ENCODE results near the gene SNCAIP. TPM values are rescaled to one million over a fixed set of nuclear protein-coding genes. Genes with fewer than 3 reads are reported as not detected.

Gene SNCAIP
- total and polyA plus RNA-seq, 2 experiments from 2014 or later, result 6.1 to 11.9 TPM

DNA sequence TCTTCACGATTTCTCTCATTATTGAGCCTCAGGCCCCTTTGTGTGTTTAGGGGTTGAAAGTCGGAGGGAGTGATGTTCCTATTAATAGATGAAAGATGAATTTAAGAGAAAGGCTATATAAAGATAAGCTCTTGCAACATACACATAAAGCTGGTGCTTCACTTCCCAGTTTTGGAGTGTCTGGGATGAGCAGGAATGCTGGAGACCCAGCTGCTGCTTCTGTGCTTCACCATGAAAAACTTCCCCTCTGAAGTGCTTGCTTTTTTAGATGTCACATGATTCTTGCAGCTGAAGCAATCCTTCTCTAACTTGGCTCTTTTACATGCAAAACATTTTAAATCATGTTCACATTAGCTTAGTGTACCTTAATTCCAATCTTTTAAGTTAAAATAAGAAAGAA is 19.7 kb upstream of the SNCAIP start:
- Mint-ChIP-seq H3K27me3 (ENCODE audit: insufficient read depth, low read depth, poor library complexity) (no peaks in the 10 kb centered on the region), H3K4me1 (peaks cover 26% of the 10 kb centered on the region), H3K27ac (no peak overlapping the region), H3K9me3 (peaks cover 5% of the 10 kb centered on the region; the same call in 2 of the 3 replicates), H3K4me3 (no peak overlapping the region), H3K36me3 (ENCODE audit: low read depth) (peaks cover 5% of the 10 kb centered on the region; the same call in 1 of the 3 replicates)
- Histone ChIP-seq H3K36me3 (ENCODE audit: insufficient read depth) (no peaks in the 10 kb centered on the region), H3K27ac (ENCODE audit: low read depth) (no peak overlapping the region), H3K4me3 (no peak overlapping the region), H3K79me2 (replicated peaks; ENCODE audit: insufficient read depth) (no peaks in the 10 kb centered on the region), H3F3A (replicated peaks; ENCODE audit: low read depth) (no peaks in the 10 kb centered on the region), H3K4me1 (ENCODE audit: insufficient read depth) (peaks cover 41% of the 10 kb centered on the region), H3K9me2 (ENCODE audit: insufficient read depth) (no peaks in the 10 kb centered on the region), H4K20me1 (replicated peaks; ENCODE audit: insufficient read depth) (no peaks in the 10 kb centered on the region), H3K27me3 (ENCODE audit: insufficient read depth) (no peaks in the 10 kb centered on the region), H3K4me2 (peak overlapping the region; percentile 21; the same call in 1 of the 2 replicates), H2AFZ (no peak overlapping the region)
- no peak for ATAC-seq
- no peak for DNase-seq (ENCODE audit: low spot score)
- TF ChIP-seq, protein P1, sequence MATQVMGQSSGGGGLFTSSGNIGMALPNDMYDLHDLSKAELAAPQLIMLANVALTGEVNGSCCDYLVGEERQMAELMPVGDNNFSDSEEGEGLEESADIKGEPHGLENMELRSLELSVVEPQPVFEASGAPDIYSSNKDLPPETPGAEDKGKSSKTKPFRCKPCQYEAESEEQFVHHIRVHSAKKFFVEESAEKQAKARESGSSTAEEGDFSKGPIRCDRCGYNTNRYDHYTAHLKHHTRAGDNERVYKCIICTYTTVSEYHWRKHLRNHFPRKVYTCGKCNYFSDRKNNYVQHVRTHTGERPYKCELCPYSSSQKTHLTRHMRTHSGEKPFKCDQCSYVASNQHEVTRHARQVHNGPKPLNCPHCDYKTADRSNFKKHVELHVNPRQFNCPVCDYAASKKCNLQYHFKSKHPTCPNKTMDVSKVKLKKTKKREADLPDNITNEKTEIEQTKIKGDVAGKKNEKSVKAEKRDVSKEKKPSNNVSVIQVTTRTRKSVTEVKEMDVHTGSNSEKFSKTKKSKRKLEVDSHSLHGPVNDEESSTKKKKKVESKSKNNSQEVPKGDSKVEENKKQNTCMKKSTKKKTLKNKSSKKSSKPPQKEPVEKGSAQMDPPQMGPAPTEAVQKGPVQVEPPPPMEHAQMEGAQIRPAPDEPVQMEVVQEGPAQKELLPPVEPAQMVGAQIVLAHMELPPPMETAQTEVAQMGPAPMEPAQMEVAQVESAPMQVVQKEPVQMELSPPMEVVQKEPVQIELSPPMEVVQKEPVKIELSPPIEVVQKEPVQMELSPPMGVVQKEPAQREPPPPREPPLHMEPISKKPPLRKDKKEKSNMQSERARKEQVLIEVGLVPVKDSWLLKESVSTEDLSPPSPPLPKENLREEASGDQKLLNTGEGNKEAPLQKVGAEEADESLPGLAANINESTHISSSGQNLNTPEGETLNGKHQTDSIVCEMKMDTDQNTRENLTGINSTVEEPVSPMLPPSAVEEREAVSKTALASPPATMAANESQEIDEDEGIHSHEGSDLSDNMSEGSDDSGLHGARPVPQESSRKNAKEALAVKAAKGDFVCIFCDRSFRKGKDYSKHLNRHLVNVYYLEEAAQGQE (IDR thresholded peaks at IDR 0.05; ENCODE audit: unreplicated experiment), result no peak
- no peak for TF ChIP-seq ZNF331 (CRISPR knock-in tag; IDR thresholded peaks at IDR 0.05; ENCODE audit: low read depth)

DNA sequence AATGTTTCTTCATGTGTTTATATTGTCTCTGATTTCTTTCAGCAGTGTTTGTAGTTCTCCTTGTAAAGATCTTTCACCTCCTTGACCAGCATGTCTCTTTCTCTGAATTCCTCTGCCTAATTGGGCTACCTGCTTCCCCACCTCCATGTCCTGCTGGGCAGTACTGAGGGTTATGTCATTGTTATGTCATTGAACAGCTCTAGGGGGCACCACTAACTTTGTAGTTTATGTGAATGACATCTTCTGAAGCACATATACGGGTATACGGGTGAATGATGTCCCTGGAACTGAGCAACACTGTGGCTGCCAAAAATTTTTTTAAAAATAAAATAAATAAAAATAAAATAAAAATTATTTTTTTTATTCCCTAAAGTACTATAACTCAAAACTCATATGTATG is 16.9 kb upstream of the SNCAIP start:
- no peak overlapping the region for H3K4me3 Mint-ChIP-seq
- no peak overlapping the region for H3K4me3 ChIP-seq
- DNase-seq (ENCODE audit: low spot score), result peak; percentile 88
- peaks cover 5% of the 10 kb centered on the region; the same call in 1 of the 3 replicates for H3K36me3 Mint-ChIP-seq (ENCODE audit: low read depth)
- H3F3A ChIP-seq (replicated peaks; ENCODE audit: low read depth), result no peaks in the 10 kb centered on the region
- no peaks in the 10 kb centered on the region for H3K27me3 ChIP-seq (ENCODE audit: insufficient read depth)
- no peak overlapping the region for H2AFZ ChIP-seq
- H3K4me1 Mint-ChIP-seq, result peaks cover 28% of the 10 kb centered on the region
- peak; percentile 77 for ATAC-seq
- H3K79me2 ChIP-seq (replicated peaks; ENCODE audit: insufficient read depth), result no peaks in the 10 kb centered on the region
- H3K9me2 ChIP-seq (ENCODE audit: insufficient read depth), result no peaks in the 10 kb centered on the region
- H3K36me3 ChIP-seq (ENCODE audit: insufficient read depth), result no peaks in the 10 kb centered on the region
- H4K20me1 ChIP-seq (replicated peaks; ENCODE audit: insufficient read depth), result no peaks in the 10 kb centered on the region
- peaks cover 42% of the 10 kb centered on the region for H3K4me1 ChIP-seq (ENCODE audit: insufficient read depth)
- no peak overlapping the region for H3K27ac Mint-ChIP-seq
- peaks cover 5% of the 10 kb centered on the region; the same call in 2 of the 3 replicates for H3K9me3 Mint-ChIP-seq
- no peaks in the 10 kb centered on the region for H3K27me3 Mint-ChIP-seq (ENCODE audit: insufficient read depth, low read depth, poor library complexity)
- H3K4me2 ChIP-seq, result no peak overlapping the region
- no peak overlapping the region for H3K27ac ChIP-seq (ENCODE audit: low read depth)
- TF ChIP-seq, protein P2, sequence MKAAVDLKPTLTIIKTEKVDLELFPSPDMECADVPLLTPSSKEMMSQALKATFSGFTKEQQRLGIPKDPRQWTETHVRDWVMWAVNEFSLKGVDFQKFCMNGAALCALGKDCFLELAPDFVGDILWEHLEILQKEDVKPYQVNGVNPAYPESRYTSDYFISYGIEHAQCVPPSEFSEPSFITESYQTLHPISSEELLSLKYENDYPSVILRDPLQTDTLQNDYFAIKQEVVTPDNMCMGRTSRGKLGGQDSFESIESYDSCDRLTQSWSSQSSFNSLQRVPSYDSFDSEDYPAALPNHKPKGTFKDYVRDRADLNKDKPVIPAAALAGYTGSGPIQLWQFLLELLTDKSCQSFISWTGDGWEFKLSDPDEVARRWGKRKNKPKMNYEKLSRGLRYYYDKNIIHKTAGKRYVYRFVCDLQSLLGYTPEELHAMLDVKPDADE (IDR thresholded peaks at IDR 0.05), result no peak
- TF ChIP-seq STAT1 (IDR thresholded peaks at IDR 0.05; ENCODE audit: unreplicated experiment), result no peak
- TF ChIP-seq, protein P3, sequence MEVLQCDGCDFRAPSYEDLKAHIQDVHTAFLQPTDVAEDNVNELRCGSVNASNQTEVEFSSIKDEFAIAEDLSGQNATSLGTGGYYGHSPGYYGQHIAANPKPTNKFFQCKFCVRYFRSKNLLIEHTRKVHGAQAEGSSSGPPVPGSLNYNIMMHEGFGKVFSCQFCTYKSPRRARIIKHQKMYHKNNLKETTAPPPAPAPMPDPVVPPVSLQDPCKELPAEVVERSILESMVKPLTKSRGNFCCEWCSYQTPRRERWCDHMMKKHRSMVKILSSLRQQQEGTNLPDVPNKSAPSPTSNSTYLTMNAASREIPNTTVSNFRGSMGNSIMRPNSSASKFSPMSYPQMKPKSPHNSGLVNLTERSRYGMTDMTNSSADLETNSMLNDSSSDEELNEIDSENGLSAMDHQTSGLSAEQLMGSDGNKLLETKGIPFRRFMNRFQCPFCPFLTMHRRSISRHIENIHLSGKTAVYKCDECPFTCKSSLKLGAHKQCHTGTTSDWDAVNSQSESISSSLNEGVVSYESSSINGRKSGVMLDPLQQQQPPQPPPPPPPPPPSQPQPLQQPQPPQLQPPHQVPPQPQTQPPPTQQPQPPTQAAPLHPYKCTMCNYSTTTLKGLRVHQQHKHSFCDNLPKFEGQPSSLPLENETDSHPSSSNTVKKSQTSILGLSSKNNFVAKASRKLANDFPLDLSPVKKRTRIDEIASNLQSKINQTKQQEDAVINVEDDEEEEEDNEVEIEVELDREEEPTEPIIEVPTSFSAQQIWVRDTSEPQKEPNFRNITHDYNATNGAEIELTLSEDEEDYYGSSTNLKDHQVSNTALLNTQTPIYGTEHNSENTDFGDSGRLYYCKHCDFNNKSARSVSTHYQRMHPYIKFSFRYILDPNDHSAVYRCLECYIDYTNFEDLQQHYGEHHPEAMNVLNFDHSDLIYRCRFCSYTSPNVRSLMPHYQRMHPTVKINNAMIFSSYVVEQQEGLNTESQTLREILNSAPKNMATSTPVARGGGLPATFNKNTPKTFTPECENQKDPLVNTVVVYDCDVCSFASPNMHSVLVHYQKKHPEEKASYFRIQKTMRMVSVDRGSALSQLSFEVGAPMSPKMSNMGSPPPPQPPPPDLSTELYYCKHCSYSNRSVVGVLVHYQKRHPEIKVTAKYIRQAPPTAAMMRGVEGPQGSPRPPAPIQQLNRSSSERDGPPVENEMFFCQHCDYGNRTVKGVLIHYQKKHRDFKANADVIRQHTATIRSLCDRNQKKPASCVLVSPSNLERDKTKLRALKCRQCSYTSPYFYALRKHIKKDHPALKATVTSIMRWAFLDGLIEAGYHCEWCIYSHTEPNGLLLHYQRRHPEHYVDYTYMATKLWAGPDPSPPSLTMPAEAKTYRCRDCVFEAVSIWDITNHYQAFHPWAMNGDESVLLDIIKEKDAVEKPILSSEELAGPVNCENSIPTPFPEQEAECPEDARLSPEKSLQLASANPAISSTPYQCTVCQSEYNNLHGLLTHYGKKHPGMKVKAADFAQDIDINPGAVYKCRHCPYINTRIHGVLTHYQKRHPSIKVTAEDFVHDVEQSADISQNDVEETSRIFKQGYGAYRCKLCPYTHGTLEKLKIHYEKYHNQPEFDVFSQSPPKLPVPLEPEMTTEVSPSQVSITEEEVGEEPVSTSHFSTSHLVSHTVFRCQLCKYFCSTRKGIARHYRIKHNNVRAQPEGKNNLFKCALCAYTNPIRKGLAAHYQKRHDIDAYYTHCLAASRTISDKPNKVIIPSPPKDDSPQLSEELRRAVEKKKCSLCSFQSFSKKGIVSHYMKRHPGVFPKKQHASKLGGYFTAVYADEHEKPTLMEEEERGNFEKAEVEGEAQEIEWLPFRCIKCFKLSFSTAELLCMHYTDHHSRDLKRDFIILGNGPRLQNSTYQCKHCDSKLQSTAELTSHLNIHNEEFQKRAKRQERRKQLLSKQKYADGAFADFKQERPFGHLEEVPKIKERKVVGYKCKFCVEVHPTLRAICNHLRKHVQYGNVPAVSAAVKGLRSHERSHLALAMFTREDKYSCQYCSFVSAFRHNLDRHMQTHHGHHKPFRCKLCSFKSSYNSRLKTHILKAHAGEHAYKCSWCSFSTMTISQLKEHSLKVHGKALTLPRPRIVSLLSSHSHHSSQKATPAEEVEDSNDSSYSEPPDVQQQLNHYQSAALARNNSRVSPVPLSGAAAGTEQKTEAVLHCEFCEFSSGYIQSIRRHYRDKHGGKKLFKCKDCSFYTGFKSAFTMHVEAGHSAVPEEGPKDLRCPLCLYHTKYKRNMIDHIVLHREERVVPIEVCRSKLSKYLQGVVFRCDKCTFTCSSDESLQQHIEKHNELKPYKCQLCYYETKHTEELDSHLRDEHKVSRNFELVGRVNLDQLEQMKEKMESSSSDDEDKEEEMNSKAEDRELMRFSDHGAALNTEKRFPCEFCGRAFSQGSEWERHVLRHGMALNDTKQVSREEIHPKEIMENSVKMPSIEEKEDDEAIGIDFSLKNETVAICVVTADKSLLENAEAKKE (CRISPR knock-in tag; IDR thresholded peaks at IDR 0.05), result no peak
- TF ChIP-seq CREB1 (CRISPR knock-in tag; IDR thresholded peaks at IDR 0.05; ENCODE audit: low read depth), result peak; percentile 58
- TF ChIP-seq, protein P1 (IDR thresholded peaks at IDR 0.05; ENCODE audit: unreplicated experiment), result no peak

Data from GM23338 (cell line).